Esophagus squamous epithelium (tissue), 4 donors: ENCODE results near the gene FGGY.

Experiments
- POLR2A ChIP-seq, 4 donors: fragments of 450-650 bp; IDR thresholded peaks; one replicate each; pipeline ENCODE4 v1.6.1; 2017; ENCODE audit warnings: antibody characterized with exemption in 4 of 4, mild to moderate bottlenecking in 4 of 4, moderate library complexity in 3 of 4
- TF ChIP-seq, protein P1 (sequence below), 6 experiments: fragments of 450-650 bp in 4 of 6; fragments of 200-600 bp in 2 of 6; sonication (generic) in 2 of 6; IDR thresholded peaks; one replicate each; pipeline ENCODE4 v1.5.1; 2016 to 2019; ENCODE audit warnings: antibody characterized with exemption in 6 of 6, mild to moderate bottlenecking in 4 of 6, moderate library complexity in 4 of 6

DNA sequence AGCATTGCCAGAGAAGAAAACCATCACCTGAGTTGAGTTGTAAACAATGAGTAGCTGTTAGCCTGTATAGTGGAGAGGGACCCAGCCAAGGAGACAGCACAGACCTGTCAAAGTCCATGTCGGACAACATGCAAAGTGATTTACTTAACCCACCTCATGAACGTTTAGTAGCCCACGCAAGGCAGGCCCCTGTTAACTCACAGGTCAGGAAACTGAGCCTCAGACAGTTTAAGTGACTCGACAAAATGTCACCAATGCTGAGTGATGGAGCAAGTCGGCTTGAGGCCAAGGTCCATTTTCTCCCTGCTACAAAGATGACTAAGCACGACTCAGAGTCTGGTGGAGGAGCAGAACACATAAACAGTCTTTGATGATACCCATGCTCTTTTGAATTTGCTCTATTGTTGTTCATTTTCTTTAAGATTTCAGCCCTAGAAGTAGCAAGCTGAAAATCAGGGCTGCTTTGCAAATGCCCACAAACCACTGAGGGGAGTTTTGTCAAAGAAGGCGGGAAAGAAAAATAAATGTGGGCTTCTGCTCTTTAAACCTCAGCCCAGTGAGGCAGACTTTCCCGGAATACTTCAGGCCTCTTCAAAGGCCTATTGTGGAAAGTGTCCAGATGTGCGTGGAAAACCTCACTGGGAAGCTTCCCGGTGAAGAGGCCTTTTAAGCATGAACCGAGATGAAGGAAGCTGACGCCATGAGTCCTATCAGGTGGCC, 434.0 kb downstream of the FGGY start:
- no peak for TF ChIP-seq POLR2A (IDR thresholded peaks at IDR 0.05)
- TF ChIP-seq, protein P1, sequence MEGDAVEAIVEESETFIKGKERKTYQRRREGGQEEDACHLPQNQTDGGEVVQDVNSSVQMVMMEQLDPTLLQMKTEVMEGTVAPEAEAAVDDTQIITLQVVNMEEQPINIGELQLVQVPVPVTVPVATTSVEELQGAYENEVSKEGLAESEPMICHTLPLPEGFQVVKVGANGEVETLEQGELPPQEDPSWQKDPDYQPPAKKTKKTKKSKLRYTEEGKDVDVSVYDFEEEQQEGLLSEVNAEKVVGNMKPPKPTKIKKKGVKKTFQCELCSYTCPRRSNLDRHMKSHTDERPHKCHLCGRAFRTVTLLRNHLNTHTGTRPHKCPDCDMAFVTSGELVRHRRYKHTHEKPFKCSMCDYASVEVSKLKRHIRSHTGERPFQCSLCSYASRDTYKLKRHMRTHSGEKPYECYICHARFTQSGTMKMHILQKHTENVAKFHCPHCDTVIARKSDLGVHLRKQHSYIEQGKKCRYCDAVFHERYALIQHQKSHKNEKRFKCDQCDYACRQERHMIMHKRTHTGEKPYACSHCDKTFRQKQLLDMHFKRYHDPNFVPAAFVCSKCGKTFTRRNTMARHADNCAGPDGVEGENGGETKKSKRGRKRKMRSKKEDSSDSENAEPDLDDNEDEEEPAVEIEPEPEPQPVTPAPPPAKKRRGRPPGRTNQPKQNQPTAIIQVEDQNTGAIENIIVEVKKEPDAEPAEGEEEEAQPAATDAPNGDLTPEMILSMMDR (IDR thresholded peaks at IDR 0.05): no peak
